GM12878 (cell line): ENCODE measurements around the gene HMGN3. TPM values are rescaled to one million over a fixed set of nuclear protein-coding genes. Genes with fewer than 3 reads are reported as not detected.

Experiments
- ATAC-seq: fragments of 200-7000 bp; cut with Tn5 transposase; 3 replicates; pipeline ENCODE4 v1.9.1; 2020; ENCODE audit warnings: mild to moderate bottlenecking, moderate library complexity
- BruUV-seq: library from RNA; stranded (reverse); fragments of 400-500 nt; replicated peaks from 2 replicates; lab custom pipeline; 2021; lab: Mats Ljungman, UMichigan
- CTCF ChIA-PET: fragments of 300-600 bp; sonication (Branson Sonifier 250); formaldehyde crosslinking; extraction: SDS; loops from one replicate; lab custom pipeline; 2021; ENCODE audit warnings: inconsistent platforms; lab: Yijun Ruan, JAX
- POLR2A ChIA-PET: fragments of 350-600 bp; formaldehyde crosslinking; extraction: SDS; loops from one replicate; lab custom pipeline; 2021; ENCODE audit warnings: inconsistent platforms; lab: Charles Lee
- RAD21 ChIA-PET: fragments of 300-600 bp; sonication (Branson Sonifier 250); formaldehyde crosslinking; loops from one replicate; lab custom pipeline; 2023; ENCODE audit warnings: antibody characterized with exemption; ENCODE audit not compliant: unreplicated experiment; lab: Charles Lee
- SMC1A ChIA-PET: fragments of 300-600 bp; sonication (Branson Sonifier 250); formaldehyde crosslinking; loops from one replicate; lab custom pipeline; 2023; ENCODE audit not compliant: unreplicated experiment, uncharacterized antibody; lab: Charles Lee
- DNase-seq: peaks from one replicate; pipeline ENCODE4 v3.0.0-alpha.2; 2011; ENCODE audit warnings: low read depth, low spot score
- FAIRE-seq: peaks from 3 replicates; lab custom pipeline; 2011; peaks lifted over from hg19 to GRCh38; lab: Jason Lieb, UNC
- H2AFZ ChIP-seq: 2 replicates; pipeline ENCODE4 v1.6.0; 2011; ENCODE audit warnings: low read depth, low read length, control low read depth; ENCODE audit not compliant: control insufficient read depth
- H3K27ac ChIP-seq: 2 replicates; pipeline ENCODE4 v1.5.1; 2011; ENCODE audit warnings: control low read depth; ENCODE audit not compliant: control insufficient read depth, insufficient read depth
- H3K27me3 ChIP-seq, 2 experiments: replicated peaks in 1 of 2; 2 replicates each; pipeline versions ENCODE4 v1.6.0 to v1.6.1; 2011; ENCODE audit warnings: low read length in 1 of 2; ENCODE audit not compliant: control insufficient read depth in 2 of 2, insufficient read depth in 2 of 2
- H3K36me3 ChIP-seq, 2 experiments: 2 replicates each; pipeline ENCODE4 v1.5.1; 2011; ENCODE audit warnings: low read length in 1 of 2; ENCODE audit not compliant: control insufficient read depth in 2 of 2, insufficient read depth in 2 of 2
- H3K4me1 ChIP-seq: 2 replicates; pipeline ENCODE4 v1.6.1; 2011; ENCODE audit warnings: mild to moderate bottlenecking, low read length, moderate library complexity, mixed read lengths; ENCODE audit not compliant: control insufficient read depth, insufficient read depth
- H3K4me2 ChIP-seq: 2 replicates; pipeline ENCODE4 v1.6.0; 2011; ENCODE audit warnings: control low read depth; ENCODE audit not compliant: control insufficient read depth, insufficient read depth
- H3K4me3 ChIP-seq: fragments of 200-600 bp; sonication (generic); 2 replicates; pipeline ENCODE4 v1.5.1; 2016
- H3K79me2 ChIP-seq: 2 replicates; pipeline ENCODE4 v1.6.0; 2011; ENCODE audit warnings: low read length; ENCODE audit not compliant: control insufficient read depth, insufficient read depth
- H3K9ac ChIP-seq: 2 replicates; pipeline ENCODE4 v1.8.0; 2011; ENCODE audit warnings: low read length, control low read depth, mixed read lengths; ENCODE audit not compliant: control insufficient read depth, insufficient read depth
- H3K9me3 ChIP-seq: replicated peaks from 3 replicates; pipeline ENCODE4 v1.5.1; 2011; ENCODE audit warnings: mild to moderate bottlenecking, low read length; ENCODE audit not compliant: control insufficient read depth, insufficient read depth
- H4K20me1 ChIP-seq: 2 replicates; pipeline ENCODE4 v1.6.0; 2011; ENCODE audit not compliant: control insufficient read depth, insufficient read depth
- HCFC1 ChIP-seq: fragments of 150-350 bp; IDR thresholded peaks from 2 replicates; pipeline ENCODE4 v1.6.1; 2014; ENCODE audit warnings: low read length
- HSF1 ChIP-seq: fragments of 150-350 bp; IDR thresholded peaks from 2 replicates; pipeline ENCODE4 v1.6.1; 2014; ENCODE audit warnings: mild to moderate bottlenecking, low read depth, low read length
- NFYB ChIP-seq: IDR thresholded peaks from 2 replicates; pipeline ENCODE4 v1.6.1; 2011; ENCODE audit warnings: low read depth, mild to moderate bottlenecking, low read length, improper control_type of control experiment, moderate library complexity; ENCODE audit not compliant: insufficient read depth
- RUNX3 ChIP-seq: IDR thresholded peaks from 2 replicates; pipeline ENCODE4 v1.6.1; 2012; ENCODE audit warnings: low read length, inconsistent platforms
- TBL1XR1 ChIP-seq: IDR thresholded peaks from 2 replicates; pipeline ENCODE4 v1.6.1; 2012; ENCODE audit warnings: low read depth, low read length, improper control_type of control experiment
- ZSCAN29 ChIP-seq: fragments of 450-650 bp; IDR thresholded peaks from 2 replicates; pipeline ENCODE4 v1.6.1; 2017; ENCODE audit warnings: mild to moderate bottlenecking, moderate library complexity
- WGBS: methylation state at CpG from one replicate; pipeline ENCODE4 v1.1.6; 2016; ENCODE audit warnings: low lambda C conversion rate; ENCODE audit not compliant: insufficient replicate concordance, insufficient coverage; ENCODE audit errors: missing lambda C conversion rate; 5-methylcytosine and 5-hydroxymethylcytosine counted together
- in situ Hi-C: fragments of 300-500 bp; cut with MboI; formaldehyde crosslinking; loops from 9 replicates; pipeline ENCODE4 v1.14.3; 2018; ENCODE audit warnings: mixed read lengths
- intact Hi-C: fragments of 100-400 bp; cut with micrococcal nuclease; formaldehyde crosslinking; loops from one replicate; pipeline ENCODE4 v1.14.2; 2022; ENCODE audit not compliant: unreplicated experiment
- polyA plus RNA-seq, 11 experiments: library from polyadenylated mRNA; depleted of rRNA in 4 of 11; unstranded in 6 of 11; stranded (reverse) in 5 of 11; fragments of >200 nt; fragmentation: Nextera tagmentation in 4 of 11; fragmentation: Illumina TruSeq in 1 of 11; extraction: Ambion mirVana in 4 of 11; extraction: Trizol in 1 of 11; gene quantifications; 1 replicate in 1 of 11; 2 replicates in 10 of 11; pipeline versions ENCODE4 v1.2.1 to v1.2.3, GENCODE V29; 2011 to 2016; ENCODE audit warnings: inconsistent platforms in 2 of 11, missing spikeins in 2 of 11, low read depth in 1 of 11
- total RNA-seq, 4 experiments: library from RNA; depleted of rRNA in 3 of 4; stranded (reverse); fragments of >200 nt in 3 of 4; fragmentation: Illumina TruSeq in 1 of 4; extraction: Trizol in 1 of 4; gene quantifications; 2 replicates each; pipeline versions ENCODE4 v1.2.1 to v1.2.3, GENCODE V29; 2013 to 2021

HMGN3 gene
- total and polyA plus RNA-seq, 10 of the 15 experiments (the other 5 are each of a cell fraction or from before 2014, with no cell fraction given): 115 to 496 (median 262) TPM

- in situ Hi-C loops (no loop called here), intact Hi-C loops (no loop called here)
- Histone ChIP-seq H3K4me3 (no peak overlapping the region), H3K79me2 (no peaks in the 10 kb centered on the region), H3K4me2 (no peak overlapping the region), H2AFZ (no peak overlapping the region), H4K20me1 (no peaks in the 10 kb centered on the region), H3K4me1 (no peaks in the 10 kb centered on the region), H3K27me3 (no peaks in the 10 kb centered on the region), H3K27ac (no peak overlapping the region), H3K9me3 (no peaks in the 10 kb centered on the region), H3K36me3 (no peaks in the 10 kb centered on the region), H3K9ac (no peak overlapping the region)
- no peak for TF ChIP-seq NFYB
- TF ChIP-seq RUNX3: no peak
- no peak for TF ChIP-seq ZSCAN29
- no peak for TF ChIP-seq HCFC1
- no peak for TF ChIP-seq TBL1XR1
- TF ChIP-seq HSF1: no peak
- FAIRE-seq: no peak
- 63% methylated on average over 5 of the region's 5 CpGs for WGBS
- no TSS peak for BruUV-seq
- ChIA-PET CTCF (interaction anchor here (0.7 kb wide), 1 partner anchor 317 kb away, joined by 3 read pairs; no protein-coding TSS in a partner anchor), RAD21 (no interaction called here), SMC1A (no interaction called here), POLR2A (no interaction called here)
- ATAC-seq: no peak
- DNase-seq: no peak
Measured at GRCh38 chr6:79152269-79152737, 82.2 kb downstream of the HMGN3 start.

Other genes starting within 250 kb of the HMGN3 start
- 22.6 and 28.1 TPM in 2 replicates for gene PHIP, start 156.4 kb downstream of the HMGN3 start, total RNA-seq (2014; rRNA removed)
- gene PHIP, start 156.4 kb downstream of the HMGN3 start, total RNA-seq (2014; rRNA removed; fragmentation: Illumina TruSeq; extraction: Trizol): 34.6 and 36.3 TPM in 2 replicates
- 25.2 and 26.5 TPM in 2 replicates for gene PHIP, start 156.4 kb downstream of the HMGN3 start, total RNA-seq (2021)
- 15.3 and 24.3 TPM in 2 replicates for gene PHIP, start 156.4 kb downstream of the HMGN3 start, polyA plus RNA-seq (2011; rRNA removed)
- gene PHIP, start 156.4 kb downstream of the HMGN3 start, polyA plus RNA-seq (2014; fragmentation: Illumina TruSeq; extraction: Trizol): 25.7 and 33.7 TPM in 2 replicates
- gene PHIP, start 156.4 kb downstream of the HMGN3 start, polyA plus RNA-seq (2014; fragmentation: Nextera tagmentation; extraction: Ambion mirVana): 1 to 10 TPM; 8.5 to 9.8 TPM
- gene PHIP, start 156.4 kb downstream of the HMGN3 start, polyA plus RNA-seq (2014; rRNA removed): 11.2 and 12.2 TPM in 2 replicates
- 10 to 100 TPM; 17.0 to 18.8 TPM for gene PHIP, start 156.4 kb downstream of the HMGN3 start, polyA plus RNA-seq (2016; fragmentation: Nextera tagmentation; extraction: Ambion mirVana)